GM19023 (cell line): ENCODE measurements around the gene C2orf49.

ENCODE experiments used
- ATAC-seq: cut with Tn5 transposase; IDR thresholded peaks from one replicate; pipeline ENCODE4 v1.9.1; 2021; ENCODE audit warnings: mild to moderate bottlenecking, moderate library complexity; ENCODE audit not compliant: unreplicated experiment

C2orf49 gene

DNA sequence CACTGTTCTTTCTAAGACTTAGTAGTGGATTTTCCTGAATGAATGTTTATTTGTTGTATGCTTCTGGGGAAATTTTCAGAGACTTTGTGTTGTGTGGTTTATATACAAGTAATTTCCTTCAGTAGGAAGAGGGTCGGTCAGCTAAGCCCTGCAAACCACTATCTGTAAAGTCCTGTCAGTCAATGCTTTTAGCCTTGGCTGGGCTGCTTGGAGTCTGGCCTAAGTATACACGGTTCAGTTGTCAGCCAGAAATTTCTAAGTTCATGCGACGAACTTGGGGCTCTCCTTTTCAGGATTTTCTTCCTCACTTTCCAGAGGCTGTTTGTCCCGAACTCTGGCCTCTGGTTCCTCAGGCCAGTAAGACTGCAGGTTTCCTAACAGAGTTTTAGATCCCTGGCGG is 21.3 kb downstream of the C2orf49 start:
- ATAC-seq = no peak

DNA sequence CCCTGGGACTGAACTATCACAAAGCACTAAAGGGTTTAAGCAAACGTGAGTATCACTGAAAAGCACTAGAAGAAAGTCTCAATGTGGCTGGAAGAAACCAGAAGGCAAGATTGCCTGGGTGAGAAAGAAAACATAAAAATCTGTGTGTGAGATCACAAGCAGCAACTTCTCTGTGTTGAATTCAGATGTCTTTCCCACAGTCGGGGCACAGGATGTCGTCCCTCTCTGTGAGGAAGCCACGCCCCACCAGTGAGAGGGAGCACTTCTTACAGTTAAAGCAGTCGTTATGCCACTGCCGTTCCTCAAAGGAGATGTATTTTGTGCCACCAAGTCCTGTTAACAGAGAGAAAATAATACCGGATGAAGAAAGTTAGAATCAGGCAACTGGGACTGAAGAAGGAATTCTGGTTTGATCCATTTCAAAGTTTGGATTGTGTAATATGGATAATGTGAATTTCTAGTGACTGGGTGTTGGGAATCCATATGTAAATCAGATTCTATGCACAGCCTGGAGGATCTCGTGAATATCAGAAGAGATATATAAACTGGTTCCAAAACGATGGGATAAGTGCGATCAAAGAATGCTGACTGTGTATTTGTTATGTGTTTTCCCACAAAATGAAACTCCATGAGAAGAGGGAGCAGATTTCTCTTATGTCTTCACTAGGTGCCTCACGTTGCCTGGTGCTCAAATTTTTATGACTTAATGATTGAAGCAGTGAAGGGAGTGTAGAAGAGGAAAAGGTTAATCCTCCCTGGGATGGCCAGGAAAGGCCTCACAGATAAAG is 24.0 kb downstream of the C2orf49 start:
- ATAC-seq = no peak

DNA sequence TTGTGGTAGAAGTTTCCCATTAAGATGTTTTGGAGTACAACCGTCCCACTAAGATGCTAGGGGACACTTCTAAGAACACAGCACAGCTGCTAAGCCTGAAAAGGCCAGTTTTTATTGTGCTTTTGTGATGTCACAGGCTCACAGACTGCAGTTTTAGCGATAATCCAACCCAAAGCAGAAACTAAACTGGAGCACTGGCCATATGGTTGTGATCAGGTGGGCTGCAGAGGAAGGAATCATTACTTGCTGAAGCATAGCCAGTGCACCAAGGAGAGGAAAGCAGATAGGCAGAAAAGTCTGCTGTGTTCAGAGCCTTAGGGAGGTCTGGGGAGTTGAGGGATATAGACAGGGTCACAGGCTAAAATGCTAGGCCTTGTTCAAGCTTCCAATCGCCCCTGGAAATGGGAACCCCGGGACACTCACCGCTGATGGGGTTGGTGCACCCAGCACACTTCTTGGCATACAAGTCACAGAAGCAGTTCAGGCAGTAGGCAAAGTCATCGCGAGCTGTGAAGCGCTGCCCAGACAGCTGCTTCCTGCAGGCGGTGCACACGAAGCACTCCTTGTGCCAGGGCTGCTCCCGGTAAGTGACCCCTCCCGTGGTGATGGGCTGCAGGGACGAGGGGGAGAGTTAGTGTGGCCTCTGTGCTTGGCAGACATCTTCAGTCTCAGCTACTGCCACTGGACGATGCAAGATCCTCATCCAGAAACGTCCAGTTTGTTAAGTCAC is 25.7 kb downstream of the C2orf49 start:
- no peak for ATAC-seq

DNA sequence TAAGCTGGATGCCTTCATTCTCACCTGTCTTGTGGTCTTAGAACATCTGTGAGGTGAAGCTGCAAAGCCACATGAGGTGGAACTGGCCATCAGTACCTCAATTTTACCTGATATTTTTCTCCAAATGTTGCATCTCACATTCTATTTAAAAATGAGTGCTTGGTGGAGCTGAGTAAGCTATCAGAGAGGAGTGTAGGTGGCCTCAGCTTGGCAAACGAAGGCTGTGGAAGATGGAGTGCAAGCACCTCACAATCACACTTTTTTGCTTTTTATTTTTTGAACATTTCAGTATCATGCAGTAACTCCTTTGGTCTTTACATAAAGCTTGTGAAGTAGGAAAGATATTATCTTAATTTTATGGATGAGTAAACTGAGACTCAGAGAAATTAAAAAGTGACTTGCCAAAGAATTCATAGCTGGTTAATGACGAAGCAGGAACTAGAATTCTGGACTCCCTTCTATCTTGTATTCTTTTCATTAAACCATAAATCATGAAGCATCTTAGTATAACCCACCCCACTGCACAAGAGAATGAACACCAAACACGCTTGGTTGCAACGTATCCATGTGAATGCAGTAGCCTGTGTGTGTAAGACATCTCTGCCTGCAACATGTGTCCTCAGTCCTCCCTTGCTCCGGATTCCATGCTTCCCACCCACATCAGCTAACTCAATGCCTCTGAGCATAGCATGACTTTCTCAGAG is 27.2 kb downstream of the C2orf49 start:
- no peak for ATAC-seq

- no peak for ATAC-seq
Measured at GRCh38 chr2:105365206-105365605, 27.9 kb downstream of the C2orf49 start.

GRCh38 chr2:105368759-105369408 is 31.5 kb downstream of the C2orf49 start:
- no peak for ATAC-seq

- ATAC-seq = peak; percentile 84
Measured at GRCh38 chr2:105369777-105370690, 32.7 kb downstream of the C2orf49 start.

GRCh38 chr2:105371156-105371555 is 33.8 kb downstream of the C2orf49 start:
- no peak for ATAC-seq

- no peak for ATAC-seq
Measured at GRCh38 chr2:105371810-105372209, 34.5 kb downstream of the C2orf49 start.

DNA sequence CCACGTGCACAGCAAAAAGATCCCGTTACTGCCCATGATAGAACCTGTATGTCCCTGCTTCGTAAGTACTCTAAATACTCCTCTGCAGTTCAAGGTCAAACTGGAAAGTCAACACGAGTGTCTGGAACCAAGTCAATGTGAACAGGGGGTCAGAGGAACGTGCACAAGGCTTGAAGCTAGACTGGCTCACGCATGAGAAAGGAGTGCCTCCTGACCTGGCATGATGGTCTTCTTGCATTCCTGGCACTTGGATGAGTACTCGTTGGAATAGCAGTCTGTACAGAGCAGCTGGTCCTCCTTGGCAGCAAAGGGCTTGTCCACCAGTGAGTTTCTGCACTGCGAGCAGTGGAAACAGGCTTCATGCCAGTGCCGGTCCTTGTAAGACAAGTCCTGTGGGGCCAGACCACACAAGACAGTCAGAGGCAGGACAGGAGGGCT is 36.0 kb downstream of the C2orf49 start:
- peak; percentile 15 for ATAC-seq

GRCh38 chr2:105373895-105374401 is 36.6 kb downstream of the C2orf49 start:
- ATAC-seq = peak; percentile 89

DNA sequence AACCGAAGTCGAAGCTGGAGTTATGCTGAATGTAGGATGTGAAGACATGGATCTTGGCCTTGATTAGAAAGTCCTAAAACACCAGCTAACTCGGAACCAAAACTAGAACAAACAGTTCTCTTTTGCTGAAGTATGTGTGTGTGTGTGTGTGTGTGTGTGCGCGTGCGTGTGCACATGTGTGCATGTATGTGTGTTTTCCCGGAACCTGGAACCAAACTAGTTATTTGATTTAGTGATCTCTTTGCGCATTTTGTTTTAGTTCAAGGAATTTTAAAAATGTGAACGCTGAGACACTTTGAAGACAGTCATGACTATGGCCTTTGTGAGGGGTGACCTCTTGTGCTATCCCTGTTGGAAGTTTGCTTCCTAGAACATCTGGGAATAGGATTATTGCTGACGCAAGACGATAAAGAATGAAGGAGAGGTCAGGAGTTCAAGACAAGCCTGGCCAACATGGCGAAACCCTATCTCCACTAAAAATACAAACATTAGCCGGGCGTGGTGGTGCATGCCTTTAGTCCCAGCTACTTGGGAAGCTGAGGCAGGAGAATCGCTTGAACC is 37.7 kb downstream of the C2orf49 start:
- ATAC-seq = no peak

GRCh38 chr2:105376010-105376409 is 38.7 kb downstream of the C2orf49 start:
- ATAC-seq = no peak

- no peak for ATAC-seq
Measured at GRCh38 chr2:105376789-105377240, 39.5 kb downstream of the C2orf49 start.

- no peak for ATAC-seq
Measured at GRCh38 chr2:105377871-105378270, 40.5 kb downstream of the C2orf49 start.

- no peak for ATAC-seq
Measured at GRCh38 chr2:105378276-105378840, 41.0 kb downstream of the C2orf49 start.

DNA sequence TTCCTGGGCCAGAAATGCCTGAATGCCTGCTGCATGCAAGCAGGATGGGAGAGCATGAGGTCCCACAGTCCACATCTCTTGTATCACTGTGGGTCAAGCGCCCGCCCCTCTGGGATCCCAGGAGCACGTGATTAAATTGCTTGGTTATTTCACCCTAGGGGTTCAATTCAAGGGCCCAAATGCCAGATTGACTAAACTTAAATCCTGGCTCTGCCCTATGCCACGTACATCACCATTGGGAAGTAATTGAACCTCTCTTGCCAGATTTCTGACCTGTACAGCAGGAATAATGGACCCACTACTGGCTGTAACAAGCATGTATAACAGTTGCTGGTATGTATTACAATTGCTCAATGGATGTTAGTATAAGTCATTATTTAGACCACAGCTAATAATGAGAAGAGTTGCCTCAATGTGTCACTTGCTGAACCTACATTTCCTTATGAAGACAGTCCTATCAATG is 41.6 kb downstream of the C2orf49 start:
- no peak for ATAC-seq

DNA sequence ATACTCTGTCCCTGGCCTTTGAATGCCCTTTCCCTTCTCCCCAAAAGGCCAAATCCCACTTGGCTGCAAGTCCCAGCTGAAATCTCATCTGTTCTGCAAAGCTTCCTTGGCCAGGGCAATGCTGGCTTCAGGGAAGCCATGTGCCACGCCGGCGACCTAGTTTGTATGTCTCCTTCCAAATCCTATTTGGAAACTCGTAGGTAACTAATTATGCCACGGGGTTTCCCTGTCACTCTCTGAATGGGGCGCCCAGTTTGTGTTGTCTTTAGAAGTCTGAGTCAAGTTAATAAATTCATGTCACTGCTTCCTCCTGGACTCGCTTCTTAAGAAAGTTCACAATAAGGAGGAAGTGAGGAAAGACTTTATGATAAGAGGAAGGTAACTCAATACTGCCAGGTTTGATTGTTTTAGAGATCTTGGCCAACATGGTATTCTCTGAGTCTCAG is 42.4 kb downstream of the C2orf49 start:
- no peak for ATAC-seq
